Fibroblast of lung (primary cell): ENCODE results near the gene LSS. TPM values are rescaled to one million over a fixed set of nuclear protein-coding genes. Genes with fewer than 3 reads are reported as not detected.

ENCODE experiments used
- DNase-seq, 2 donors: peaks; one replicate each; pipeline versions ENCODE4 v3.0.0 to v3.0.0-alpha.2; 2010; ENCODE audit warnings: low read depth in 2 of 2
- H2AFZ ChIP-seq: 2 replicates; pipeline ENCODE4 v1.5.1; 2012; ENCODE audit warnings: low read length, control low read depth, inconsistent platforms
- H3K27ac ChIP-seq: 2 replicates; pipeline ENCODE4 v1.5.1; 2011; ENCODE audit warnings: low read length, control low read depth; ENCODE audit not compliant: insufficient read depth
- H3K27me3 ChIP-seq: 2 replicates; pipeline ENCODE4 v1.5.1; 2011; ENCODE audit warnings: mild to moderate bottlenecking, low read length; ENCODE audit not compliant: control insufficient read depth, insufficient read depth
- H3K36me3 ChIP-seq: 2 replicates; pipeline ENCODE4 v1.5.1; 2011; ENCODE audit warnings: low read length; ENCODE audit not compliant: control insufficient read depth, insufficient read depth
- H3K4me1 ChIP-seq: 2 replicates; pipeline ENCODE4 v1.5.1; 2011; ENCODE audit warnings: low read length; ENCODE audit not compliant: control insufficient read depth, insufficient read depth; ENCODE audit errors: extremely low read depth
- H3K4me2 ChIP-seq: 2 replicates; pipeline ENCODE4 v1.5.1; 2011; ENCODE audit warnings: low read length, control low read depth; ENCODE audit not compliant: insufficient read depth; ENCODE audit errors: extremely low read depth
- H3K4me3 ChIP-seq, 4 experiments: fragments of 200-600 bp in 1 of 4; sonication (generic) in 1 of 4; replicated peaks in 1 of 4; 2 replicates each; pipeline ENCODE4 v1.5.1; 2011 to 2016; ENCODE audit warnings: low read length in 4 of 4, low read depth in 3 of 4, mild to moderate bottlenecking in 3 of 4, control low read depth in 2 of 4, inconsistent platforms in 1 of 4, mixed read lengths in 1 of 4; ENCODE audit not compliant: insufficient read depth in 1 of 4; ENCODE audit errors: control extremely low read depth in 1 of 4
- H3K79me2 ChIP-seq: 2 replicates; pipeline ENCODE4 v1.5.1; 2012; ENCODE audit warnings: mild to moderate bottlenecking, low read length, inconsistent platforms; ENCODE audit not compliant: control insufficient read depth, insufficient read depth
- H3K9ac ChIP-seq: 2 replicates; pipeline ENCODE4 v1.5.1; 2011; ENCODE audit warnings: mild to moderate bottlenecking, low read length, control low read depth; ENCODE audit not compliant: insufficient read depth
- H3K9me3 ChIP-seq: 2 replicates; pipeline ENCODE4 v1.5.1; 2012; ENCODE audit warnings: low read depth, low read length; ENCODE audit not compliant: control insufficient read depth, insufficient read depth
- H4K20me1 ChIP-seq: 2 replicates; pipeline ENCODE4 v1.5.1; 2011; ENCODE audit warnings: low read length; ENCODE audit not compliant: control insufficient read depth, insufficient read depth; ENCODE audit errors: extremely low read depth
- CTCF ChIP-seq, 2 donors: IDR thresholded peaks in 1 of 2; conservative IDR thresholded peaks in 1 of 2; 1 replicate in 1 of 2; 2 replicates in 1 of 2; pipeline ENCODE4 v1.5.1; 2011 to 2012; ENCODE audit warnings: low read length in 2 of 2, control low read depth in 1 of 2, inconsistent platforms in 1 of 2, low read depth in 1 of 2, mild to moderate bottlenecking in 1 of 2
- EZH2 ChIP-seq: IDR thresholded peaks from 2 replicates; pipeline ENCODE4 v1.5.1; 2012; ENCODE audit warnings: low read length, control low read depth, mild to moderate bottlenecking; ENCODE audit errors: missing control alignments
- polyA plus RNA-seq, 2 donors: library from polyadenylated mRNA; depleted of rRNA in 1 of 2; stranded (reverse) in 1 of 2; unstranded in 1 of 2; fragments of >200 nt; gene quantifications; 2 replicates each; pipeline ENCODE4 v1.2.1, GENCODE V29; 2011 to 2012; ENCODE audit warnings: missing spikeins in 1 of 2
- total RNA-seq: library from RNA; depleted of rRNA; stranded (reverse); fragments of >200 nt; gene quantifications from 2 replicates; pipeline ENCODE4 v1.2.1, GENCODE V29; 2014

The LSS gene
- total and polyA plus RNA-seq, 2 donors (not counting 1 experiment from before 2014, with no cell fraction given), result 97.6 to 252 TPM

GRCh38 chr21:46256501-46256994, 28.0 kb upstream of the LSS start:
- Histone ChIP-seq H3K9ac (no peak overlapping the region), H4K20me1 (no peaks in the 10 kb centered on the region), H2AFZ (no peak overlapping the region), H3K36me3 (peaks cover 33% of the 10 kb centered on the region), H3K79me2 (no peaks in the 10 kb centered on the region), H3K4me1 (no peaks in the 10 kb centered on the region), H3K4me2 (no peak overlapping the region), H3K27me3 (no peaks in the 10 kb centered on the region), H3K27ac (no peak overlapping the region), H3K9me3 (no peaks in the 10 kb centered on the region), H3K4me3 (no peak overlapping the region)
- TF ChIP-seq CTCF (conservative IDR thresholded peaks at IDR 0.05 in 1 of 2, IDR thresholded peaks at IDR 0.05 in 1 of 2; ENCODE audit: low read depth in 1 of 2, low read length in 2 of 2) (no peak), EZH2 (no peak)
- no peak for DNase-seq

- no peak for DNase-seq
- no peaks in the 10 kb centered on the region for H3K79me2 ChIP-seq
- H3K4me3 ChIP-seq, result no peak overlapping the region
- H2AFZ ChIP-seq, result no peak overlapping the region
- H4K20me1 ChIP-seq, result no peaks in the 10 kb centered on the region
- no peaks in the 10 kb centered on the region for H3K27me3 ChIP-seq
- H3K4me1 ChIP-seq, result no peaks in the 10 kb centered on the region
- peaks cover 32% of the 10 kb centered on the region for H3K36me3 ChIP-seq
- no peak for TF ChIP-seq EZH2
- no peak for TF ChIP-seq CTCF (conservative IDR thresholded peaks at IDR 0.05 in 1 of 2, IDR thresholded peaks at IDR 0.05 in 1 of 2; ENCODE audit: low read depth in 1 of 2, low read length in 2 of 2)
- no peak overlapping the region for H3K27ac ChIP-seq
- H3K9ac ChIP-seq, result no peak overlapping the region
- H3K4me2 ChIP-seq, result no peak overlapping the region
- no peaks in the 10 kb centered on the region for H3K9me3 ChIP-seq
These were observed 27.3 kb upstream of the LSS start for GRCh38 chr21:46255758-46256337.

- TF ChIP-seq CTCF (conservative IDR thresholded peaks at IDR 0.05 in 1 of 2, IDR thresholded peaks at IDR 0.05 in 1 of 2; ENCODE audit: low read depth in 1 of 2, low read length in 2 of 2) (no peak), EZH2 (no peak)
- Histone ChIP-seq H3K36me3 (peaks cover 37% of the 10 kb centered on the region), H3K9ac (no peak overlapping the region), H3K4me1 (no peaks in the 10 kb centered on the region), H3K79me2 (no peaks in the 10 kb centered on the region), H3K27ac (no peak overlapping the region), H2AFZ (no peak overlapping the region), H3K9me3 (no peaks in the 10 kb centered on the region), H3K4me2 (no peak overlapping the region), H3K4me3 (no peak overlapping the region), H4K20me1 (no peaks in the 10 kb centered on the region), H3K27me3 (no peaks in the 10 kb centered on the region)
- DNase-seq, result no peak
These were observed 26.6 kb upstream of the LSS start for GRCh38 chr21:46255166-46255565.
